ENCODE results near the gene UBASH3A. TPM values are rescaled to one million over a fixed set of nuclear protein-coding genes. Genes with fewer than 3 reads are reported as not detected.

Gene UBASH3A
- total and polyA plus RNA-seq, 9 donors, result 0.15 to 0.85 (median 0.24) TPM; not detected in 2

- Histone ChIP-seq H3K36me3 (no peaks in the 10 kb centered on the region), H3K27me3 (no peaks in the 10 kb centered on the region), H3K4me1 (ENCODE audit: insufficient read depth) (no peaks in the 10 kb centered on the region), H3K9me3 (no peaks in the 10 kb centered on the region), H3K4me3 (no peak overlapping the region), H3K27ac (no peak overlapping the region)
- WGBS, 3 donors, result 62 to 65% (median 65%) methylated on average over 10 of the region's 10 CpGs
- TF ChIP-seq POLR2A (IDR thresholded peaks at IDR 0.05), result no peak
- TF ChIP-seq EP300 (IDR thresholded peaks at IDR 0.05), result no peak
- TF ChIP-seq, protein P1, sequence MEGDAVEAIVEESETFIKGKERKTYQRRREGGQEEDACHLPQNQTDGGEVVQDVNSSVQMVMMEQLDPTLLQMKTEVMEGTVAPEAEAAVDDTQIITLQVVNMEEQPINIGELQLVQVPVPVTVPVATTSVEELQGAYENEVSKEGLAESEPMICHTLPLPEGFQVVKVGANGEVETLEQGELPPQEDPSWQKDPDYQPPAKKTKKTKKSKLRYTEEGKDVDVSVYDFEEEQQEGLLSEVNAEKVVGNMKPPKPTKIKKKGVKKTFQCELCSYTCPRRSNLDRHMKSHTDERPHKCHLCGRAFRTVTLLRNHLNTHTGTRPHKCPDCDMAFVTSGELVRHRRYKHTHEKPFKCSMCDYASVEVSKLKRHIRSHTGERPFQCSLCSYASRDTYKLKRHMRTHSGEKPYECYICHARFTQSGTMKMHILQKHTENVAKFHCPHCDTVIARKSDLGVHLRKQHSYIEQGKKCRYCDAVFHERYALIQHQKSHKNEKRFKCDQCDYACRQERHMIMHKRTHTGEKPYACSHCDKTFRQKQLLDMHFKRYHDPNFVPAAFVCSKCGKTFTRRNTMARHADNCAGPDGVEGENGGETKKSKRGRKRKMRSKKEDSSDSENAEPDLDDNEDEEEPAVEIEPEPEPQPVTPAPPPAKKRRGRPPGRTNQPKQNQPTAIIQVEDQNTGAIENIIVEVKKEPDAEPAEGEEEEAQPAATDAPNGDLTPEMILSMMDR (IDR thresholded peaks at IDR 0.05), result no peak
- intact Hi-C loops (cut with DNase I), result no loop called here
- no peak for DNase-seq
These were observed 30.3 kb downstream of the UBASH3A start for GRCh38 chr21:42433946-42434551.

DNA sequence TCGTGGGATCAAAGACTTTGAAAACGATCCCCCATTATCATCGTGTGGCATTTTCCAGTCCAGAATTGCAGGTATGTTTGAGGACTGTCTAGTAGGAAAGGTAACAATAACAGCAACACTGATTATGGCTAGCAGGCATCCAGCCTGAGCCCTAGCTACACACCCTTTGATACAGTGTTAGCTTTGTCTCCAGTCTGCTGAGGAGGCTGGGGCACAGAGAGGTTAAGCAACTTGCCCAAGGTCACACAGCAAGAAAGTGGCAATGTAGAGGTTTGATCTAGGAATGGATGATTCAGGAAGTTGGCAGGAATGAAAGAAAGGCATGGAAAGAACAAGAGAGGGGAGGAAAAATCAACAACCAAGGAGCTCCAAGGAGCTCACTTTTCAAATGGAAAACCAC lies 31.2 kb downstream of the UBASH3A start:
- DNase-seq, result no peak
- intact Hi-C loops (cut with DNase I), result no loop called here
- H3K36me3 ChIP-seq, result no peaks in the 10 kb centered on the region
- no peak overlapping the region for H3K4me3 ChIP-seq
- H3K4me1 ChIP-seq (ENCODE audit: insufficient read depth), result no peaks in the 10 kb centered on the region
- H3K27me3 ChIP-seq, result no peaks in the 10 kb centered on the region
- no peak for TF ChIP-seq POLR2A (IDR thresholded peaks at IDR 0.05)
- TF ChIP-seq EP300 (IDR thresholded peaks at IDR 0.05), result no peak
- TF ChIP-seq, protein P1 (IDR thresholded peaks at IDR 0.05), result no peak
- no peak overlapping the region for H3K27ac ChIP-seq
- WGBS, 3 donors, result 58 to 79% (median 60%) methylated on average over 3 of the region's 3 CpGs
- H3K9me3 ChIP-seq, result no peaks in the 10 kb centered on the region

DNA sequence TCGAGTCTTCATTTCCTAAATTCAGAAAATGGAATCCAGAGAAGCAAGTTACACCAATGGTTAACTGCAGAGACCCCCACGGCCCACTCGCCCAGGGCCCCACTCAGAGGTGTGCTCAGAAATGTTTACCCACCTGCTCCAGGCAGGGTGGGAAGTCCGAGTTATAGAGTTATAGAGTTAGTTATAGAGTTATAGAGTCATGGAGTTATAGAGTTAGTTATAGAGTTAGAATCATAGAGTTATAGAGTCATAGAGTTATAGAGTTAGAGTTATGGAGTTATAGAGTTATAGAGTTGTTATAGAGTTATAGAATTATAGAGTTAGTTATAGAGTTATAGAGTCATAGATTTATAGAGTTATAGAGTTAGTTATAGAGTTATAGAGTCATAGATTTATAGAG lies 31.7 kb downstream of the UBASH3A start:
- intact Hi-C loops (cut with DNase I), result no loop called here

GRCh38 chr21:42435833-42436232 lies 32.1 kb downstream of the UBASH3A start:
- no peak for DNase-seq
- Histone ChIP-seq H3K9me3 (no peaks in the 10 kb centered on the region), H3K27me3 (no peaks in the 10 kb centered on the region), H3K4me1 (ENCODE audit: insufficient read depth) (no peaks in the 10 kb centered on the region), H3K27ac (no peak overlapping the region), H3K4me3 (no peak overlapping the region), H3K36me3 (no peaks in the 10 kb centered on the region)
- intact Hi-C loops (cut with DNase I), result no loop called here
- TF ChIP-seq EP300 (IDR thresholded peaks at IDR 0.05), result no peak
- TF ChIP-seq, protein P1 (IDR thresholded peaks at IDR 0.05), result no peak

More for the DNA sequence above, 31.7 kb downstream of the UBASH3A start:
- Histone ChIP-seq H3K9me3 (no peaks in the 10 kb centered on the region), H3K27me3 (no peaks in the 10 kb centered on the region), H3K36me3 (no peaks in the 10 kb centered on the region), H3K4me3 (no peak overlapping the region), H3K27ac (no peak overlapping the region), H3K4me1 (ENCODE audit: insufficient read depth) (no peaks in the 10 kb centered on the region)
- TF ChIP-seq, protein P1 (IDR thresholded peaks at IDR 0.05), result no peak
- no peak for TF ChIP-seq POLR2A (IDR thresholded peaks at IDR 0.05)
- no peak for DNase-seq
- WGBS, 3 donors, result 64 to 74% (median 67%) methylated on average over 4 of the region's 4 CpGs
